GM12891 (cell line): ENCODE measurements around the gene DOK3.

Experiments
- POLR2A ChIP-seq: IDR thresholded peaks from 2 replicates; pipeline ENCODE4 v1.6.1; 2011; ENCODE audit warnings: low read depth, low read length, control low read depth
- POLR2AphosphoS5 ChIP-seq: IDR thresholded peaks from 2 replicates; pipeline ENCODE4 v1.6.1; 2011; ENCODE audit warnings: low read depth, low read length, control low read depth
- POU2F2 ChIP-seq: IDR thresholded peaks from 2 replicates; pipeline ENCODE4 v1.6.1; 2011; ENCODE audit warnings: low read depth, mild to moderate bottlenecking, control low read depth, low read length, moderate library complexity
- SPI1 ChIP-seq: IDR thresholded peaks from 2 replicates; pipeline ENCODE4 v1.6.1; 2011; ENCODE audit warnings: low read depth, low read length, control low read depth
- TAF1 ChIP-seq: IDR thresholded peaks from 2 replicates; pipeline ENCODE4 v1.6.1; 2011; ENCODE audit warnings: low read depth, low read length, control low read depth

- TF ChIP-seq POLR2A (no peak), POU2F2 (no peak), TAF1 (no peak), SPI1 (no peak), POLR2AphosphoS5 (no peak)
These were observed 44.2 kb upstream of the DOK3 start for GRCh38 chr5:177553671-177554429.
